ENCODE results near the gene ATP9B. TPM values are rescaled to one million over a fixed set of nuclear protein-coding genes. Genes with fewer than 3 reads are reported as not detected.

Gene ATP9B
- total RNA-seq, 1 experiment from 2014 or later: 17.8 TPM

GRCh38 chr18:79299711-79300110, 230.5 kb downstream of the ATP9B start:
- no peaks in the 10 kb centered on the region for H3K4me1 ChIP-seq (ENCODE audit: control insufficient read depth in 1 of 2, insufficient read depth in 2 of 2, low read length in 2 of 2)
- DNase-seq (ENCODE audit: low read depth, low spot score) (no peak), ATAC-seq (no peak)
- no peak overlapping the region for H2AFZ ChIP-seq (ENCODE audit: low read depth, low read length, poor library complexity, severe bottlenecking)
- no peak overlapping the region for H3K4me3 ChIP-seq (replicated peaks in 1 of 2; ENCODE audit: low read depth in 1 of 2, low read length in 2 of 2)
- H3K4me2 ChIP-seq (ENCODE audit: low read length): no peak overlapping the region
- H3K9ac ChIP-seq (ENCODE audit: low read length): no peak overlapping the region
- H3K27me3 ChIP-seq (ENCODE audit: insufficient read depth, low read length): no peaks in the 10 kb centered on the region
- BruUV-seq (replicated peaks): no TSS peak
- no peaks in the 10 kb centered on the region for H3K79me2 ChIP-seq (ENCODE audit: insufficient read depth, low read length)
- no peaks in the 10 kb centered on the region for H3K9me3 ChIP-seq (ENCODE audit: control insufficient read depth in 1 of 2, insufficient read depth in 1 of 2, low read depth in 1 of 2, low read length in 2 of 2)
- no peaks in the 10 kb centered on the region for H3K9me2 ChIP-seq (ENCODE audit: insufficient read depth)
- no peak for TF ChIP-seq POLR2A (IDR thresholded peaks at IDR 0.05; ENCODE audit: borderline replicate concordance, extremely low read depth, insufficient read depth, insufficient read length)
- TF ChIP-seq, protein P1, sequence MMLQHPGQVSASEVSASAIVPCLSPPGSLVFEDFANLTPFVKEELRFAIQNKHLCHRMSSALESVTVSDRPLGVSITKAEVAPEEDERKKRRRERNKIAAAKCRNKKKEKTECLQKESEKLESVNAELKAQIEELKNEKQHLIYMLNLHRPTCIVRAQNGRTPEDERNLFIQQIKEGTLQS (IDR thresholded peaks at IDR 0.05): no peak
- intact Hi-C loops (cut with micrococcal nuclease): no loop called here
- POLR2A ChIA-PET: no interaction called here
- RAD21 ChIA-PET (ENCODE audit: low non-redundant PET in 1 of 2, low total read pairs in 2 of 2, uncharacterized antibody in 2 of 2, unreplicated experiment in 2 of 2): no interaction called here
- H3K27ac ChIP-seq (ENCODE audit: low read depth, low read length): no peak overlapping the region
- no peaks in the 10 kb centered on the region for H3K36me3 ChIP-seq (ENCODE audit: control insufficient read depth in 1 of 2, insufficient read depth in 2 of 2, low read length in 2 of 2)
- CTCF ChIA-PET: no interaction called here
- no peaks in the 10 kb centered on the region for H4K20me1 ChIP-seq (ENCODE audit: insufficient read depth)

- no peak overlapping the region for H3K4me2 ChIP-seq (ENCODE audit: low read length)
- DNase-seq (ENCODE audit: low read depth, low spot score): no peak
- H2AFZ ChIP-seq (ENCODE audit: low read depth, low read length, poor library complexity, severe bottlenecking): no peak overlapping the region
- RAD21 ChIA-PET (ENCODE audit: low non-redundant PET in 1 of 2, low total read pairs in 2 of 2, uncharacterized antibody in 2 of 2, unreplicated experiment in 2 of 2): no interaction called here
- H3K27me3 ChIP-seq (ENCODE audit: insufficient read depth, low read length): no peaks in the 10 kb centered on the region
- intact Hi-C loops (cut with micrococcal nuclease): no loop called here
- no peaks in the 10 kb centered on the region for H3K9me3 ChIP-seq (ENCODE audit: control insufficient read depth in 1 of 2, insufficient read depth in 1 of 2, low read depth in 1 of 2, low read length in 2 of 2)
- H3K36me3 ChIP-seq (ENCODE audit: control insufficient read depth in 1 of 2, insufficient read depth in 2 of 2, low read length in 2 of 2): no peaks in the 10 kb centered on the region
- no peak overlapping the region for H3K4me3 ChIP-seq (replicated peaks in 1 of 2; ENCODE audit: low read depth in 1 of 2, low read length in 2 of 2)
- no peaks in the 10 kb centered on the region for H3K79me2 ChIP-seq (ENCODE audit: insufficient read depth, low read length)
- H3K27ac ChIP-seq (ENCODE audit: low read depth, low read length): no peak overlapping the region
- H3K4me1 ChIP-seq (ENCODE audit: control insufficient read depth in 1 of 2, insufficient read depth in 2 of 2, low read length in 2 of 2): no peaks in the 10 kb centered on the region
- H3K9ac ChIP-seq (ENCODE audit: low read length): no peak overlapping the region
- CTCF ChIA-PET: no interaction called here
- ATAC-seq: no peak
- POLR2A ChIA-PET: no interaction called here
- H3K9me2 ChIP-seq (ENCODE audit: insufficient read depth): no peaks in the 10 kb centered on the region
- no TSS peak for BruUV-seq (replicated peaks)
- TF ChIP-seq ZFX (IDR thresholded peaks at IDR 0.05): no peak
- no peak for TF ChIP-seq SP1 (IDR thresholded peaks at IDR 0.05; ENCODE audit: low read depth)
- no peak for TF ChIP-seq CEBPB (IDR thresholded peaks at IDR 0.05; ENCODE audit: low read depth)
- no peak for TF ChIP-seq YY1 (IDR thresholded peaks at IDR 0.05; ENCODE audit: extremely low read depth, insufficient replicate concordance, low read depth, low read length)
- TF ChIP-seq EZH2 (IDR thresholded peaks at IDR 0.05): no peak
- TF ChIP-seq MAX (IDR thresholded peaks at IDR 0.05): no peak
- no peak for TF ChIP-seq FOSL1 (IDR thresholded peaks at IDR 0.05; ENCODE audit: low read depth)
- TF ChIP-seq, protein P1 (IDR thresholded peaks at IDR 0.05): no peak
- TF ChIP-seq CBX3 (IDR thresholded peaks at IDR 0.05; ENCODE audit: low read depth): no peak
- TF ChIP-seq, protein P2, sequence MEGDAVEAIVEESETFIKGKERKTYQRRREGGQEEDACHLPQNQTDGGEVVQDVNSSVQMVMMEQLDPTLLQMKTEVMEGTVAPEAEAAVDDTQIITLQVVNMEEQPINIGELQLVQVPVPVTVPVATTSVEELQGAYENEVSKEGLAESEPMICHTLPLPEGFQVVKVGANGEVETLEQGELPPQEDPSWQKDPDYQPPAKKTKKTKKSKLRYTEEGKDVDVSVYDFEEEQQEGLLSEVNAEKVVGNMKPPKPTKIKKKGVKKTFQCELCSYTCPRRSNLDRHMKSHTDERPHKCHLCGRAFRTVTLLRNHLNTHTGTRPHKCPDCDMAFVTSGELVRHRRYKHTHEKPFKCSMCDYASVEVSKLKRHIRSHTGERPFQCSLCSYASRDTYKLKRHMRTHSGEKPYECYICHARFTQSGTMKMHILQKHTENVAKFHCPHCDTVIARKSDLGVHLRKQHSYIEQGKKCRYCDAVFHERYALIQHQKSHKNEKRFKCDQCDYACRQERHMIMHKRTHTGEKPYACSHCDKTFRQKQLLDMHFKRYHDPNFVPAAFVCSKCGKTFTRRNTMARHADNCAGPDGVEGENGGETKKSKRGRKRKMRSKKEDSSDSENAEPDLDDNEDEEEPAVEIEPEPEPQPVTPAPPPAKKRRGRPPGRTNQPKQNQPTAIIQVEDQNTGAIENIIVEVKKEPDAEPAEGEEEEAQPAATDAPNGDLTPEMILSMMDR (IDR thresholded peaks at IDR 0.05 in 2 of 3, conservative IDR thresholded peaks at IDR 0.05 in 1 of 3; ENCODE audit: borderline replicate concordance in 1 of 3, insufficient read depth in 1 of 3, low read depth in 2 of 3, low read length in 2 of 3): no peak
- no peak for TF ChIP-seq EGR1 (IDR thresholded peaks at IDR 0.05; ENCODE audit: low read depth)
- TF ChIP-seq SIN3A (IDR thresholded peaks at IDR 0.05; ENCODE audit: low read depth): no peak
- no peak for TF ChIP-seq SRF (IDR thresholded peaks at IDR 0.05; ENCODE audit: low read depth)
- TF ChIP-seq ELF1 (IDR thresholded peaks at IDR 0.05; ENCODE audit: borderline replicate concordance, low read depth): no peak
- no peak for TF ChIP-seq ZNF274 (IDR thresholded peaks at IDR 0.05; ENCODE audit: low read depth, low read length)
- TF ChIP-seq TCF7L2 (IDR thresholded peaks at IDR 0.05; ENCODE audit: borderline replicate concordance, extremely low read depth, insufficient read depth, insufficient read length): no peak
- H4K20me1 ChIP-seq (ENCODE audit: insufficient read depth): no peaks in the 10 kb centered on the region
Measured at GRCh38 chr18:79300413-79300812, 231.2 kb downstream of the ATP9B start.

Measured in HCT116 (cell line).